HL-60 (cell line): ENCODE measurements around the gene ADGRB2.
A peak's percentile ranks its signal among the peaks of the same experiment; 100 is the strongest.

Experiments
- DNase-seq, 2 experiments: peaks; one replicate each; pipeline ENCODE4 v3.0.0-alpha.2; 2010 to 2020; ENCODE audit warnings: low read depth in 1 of 2, low spot score in 1 of 2
- H3K27ac ChIP-seq: fragments of 250-450 bp; sonication (Bioruptor Pico); replicated peaks from 2 replicates; pipeline ENCODE4 v1.5.1; 2020; ENCODE audit warnings: mild to moderate bottlenecking, moderate library complexity
- H3K27me3 ChIP-seq: fragments of 250-450 bp; sonication (Bioruptor Pico); 2 replicates; pipeline ENCODE4 v1.5.1; 2021; ENCODE audit warnings: mild to moderate bottlenecking, moderate library complexity; ENCODE audit not compliant: insufficient read depth, poor library complexity, severe bottlenecking
- H3K4me3 ChIP-seq: replicated peaks from 2 replicates; pipeline ENCODE4 v1.5.1; 2011; ENCODE audit warnings: mild to moderate bottlenecking, control low read depth, low read length; ENCODE audit not compliant: insufficient read depth
- CTCF ChIP-seq: IDR thresholded peaks from one replicate; pipeline ENCODE4 v1.5.1; 2011; ENCODE audit warnings: low read length, control low read depth, inconsistent platforms; ENCODE audit not compliant: insufficient read depth
- GABPA ChIP-seq: IDR thresholded peaks from 2 replicates; pipeline ENCODE4 v1.6.1; 2012; ENCODE audit warnings: low read depth
- POLR2AphosphoS5 ChIP-seq: IDR thresholded peaks from 2 replicates; pipeline ENCODE4 v1.6.1; 2012; ENCODE audit warnings: low read depth
- REST ChIP-seq: IDR thresholded peaks from 2 replicates; pipeline ENCODE4 v1.6.1; 2012; ENCODE audit warnings: low read depth; ENCODE audit not compliant: insufficient replicate concordance
- SPI1 ChIP-seq: IDR thresholded peaks from 2 replicates; pipeline ENCODE4 v1.6.1; 2012; ENCODE audit warnings: low read depth, mild to moderate bottlenecking, borderline replicate concordance

ADGRB2 gene

GRCh38 chr1:31701091-31701736 lies 62.9 kb downstream of the ADGRB2 start:
- DNase-seq = peak; percentile 50 to 80
- TF ChIP-seq GABPA (no peak), POLR2AphosphoS5 (no peak), SPI1 (no peak), REST (no peak)
- Histone ChIP-seq H3K4me3 (no peak overlapping the region), H3K27me3 (peaks cover 33% of the 10 kb centered on the region), H3K27ac (no peak overlapping the region)

GRCh38 chr1:31700468-31701090 lies 63.6 kb downstream of the ADGRB2 start:
- DNase-seq = no peak
- TF ChIP-seq SPI1 (no peak), POLR2AphosphoS5 (no peak), REST (no peak), GABPA (no peak), CTCF (no peak)
- Histone ChIP-seq H3K27ac (no peak overlapping the region), H3K27me3 (peaks cover 30% of the 10 kb centered on the region), H3K4me3 (no peak overlapping the region)

GRCh38 chr1:31699341-31699891 lies 64.7 kb downstream of the ADGRB2 start:
- DNase-seq = no peak
- no peak overlapping the region for H3K4me3 ChIP-seq
- TF ChIP-seq SPI1 (no peak), POLR2AphosphoS5 (no peak), CTCF (no peak), GABPA (no peak), REST (no peak)
- peaks cover 18% of the 10 kb centered on the region for H3K27me3 ChIP-seq
- H3K27ac ChIP-seq = no peak overlapping the region
